ENCODE results near the gene LRRC71.
A peak's percentile ranks its signal among the peaks of the same experiment; 100 is the strongest.

- TF ChIP-seq CTCF (IDR thresholded peaks at IDR 0.05) (peak; percentile 47 to 95 (median 82)), POLR2A (IDR thresholded peaks at IDR 0.05) (no peak)
Measured at GRCh38 chr1:156920233-156921052, at the start of gene LRRC71.
